Adipocyte (in vitro differentiated cells): ENCODE data around the gene LYPD4.

Experiments used
- DNase-seq: peaks from one replicate; pipeline ENCODE4 v3.0.0-alpha.2; 2015; ENCODE audit warnings: low read depth
- H3K27me3 ChIP-seq: replicated peaks from 2 replicates; pipeline ENCODE4 v1.7.0; 2013; ENCODE audit warnings: mild to moderate bottlenecking, low read length, moderate library complexity; ENCODE audit not compliant: control insufficient read depth, insufficient read depth
- H3K36me3 ChIP-seq: 2 replicates; pipeline ENCODE4 v1.7.0; 2013; ENCODE audit warnings: low read length, mild to moderate bottlenecking, moderate library complexity; ENCODE audit not compliant: control insufficient read depth, insufficient read depth, severe bottlenecking
- H3K4me1 ChIP-seq: 2 replicates; pipeline ENCODE4 v1.7.0; 2013; ENCODE audit warnings: mild to moderate bottlenecking, low read length, moderate library complexity; ENCODE audit not compliant: control insufficient read depth, insufficient read depth
- H3K4me3 ChIP-seq: 2 replicates; pipeline ENCODE4 v1.7.0; 2013; ENCODE audit warnings: mild to moderate bottlenecking, low read length, moderate library complexity
- H3K9ac ChIP-seq: 2 replicates; pipeline ENCODE4 v1.7.0; 2013; ENCODE audit warnings: mild to moderate bottlenecking, low read length, moderate library complexity
- H3K9me3 ChIP-seq: 2 replicates; pipeline ENCODE4 v1.7.0; 2013; ENCODE audit warnings: mild to moderate bottlenecking, low read length, moderate library complexity; ENCODE audit not compliant: control insufficient read depth

The LYPD4 gene, protein sequence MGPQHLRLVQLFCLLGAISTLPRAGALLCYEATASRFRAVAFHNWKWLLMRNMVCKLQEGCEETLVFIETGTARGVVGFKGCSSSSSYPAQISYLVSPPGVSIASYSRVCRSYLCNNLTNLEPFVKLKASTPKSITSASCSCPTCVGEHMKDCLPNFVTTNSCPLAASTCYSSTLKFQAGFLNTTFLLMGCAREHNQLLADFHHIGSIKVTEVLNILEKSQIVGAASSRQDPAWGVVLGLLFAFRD

DNA sequence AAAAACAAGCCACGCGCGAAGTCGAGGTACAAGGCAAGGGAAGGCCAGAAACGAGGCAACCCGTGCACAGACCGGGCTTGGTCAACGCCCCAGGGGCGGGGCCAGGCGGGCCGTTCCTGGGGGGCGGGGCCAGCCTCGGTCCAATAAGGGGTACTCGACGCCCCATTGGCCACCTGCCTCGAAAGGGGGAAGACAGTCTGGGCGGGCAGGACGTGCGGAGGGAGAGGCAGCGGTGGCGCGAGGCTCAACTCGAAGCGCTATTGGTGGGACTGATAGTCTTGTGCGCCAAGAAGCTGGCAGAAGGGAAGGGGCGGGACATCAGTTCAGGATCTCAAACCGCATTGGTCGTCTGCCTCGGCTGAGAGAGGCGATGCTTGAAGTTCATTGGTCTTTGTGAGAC is at the start of gene LYPD4:
LYPD4 (minus strand) TSS at position 83 of the 400 bp plus-strand sequence. CDS start 5,398 bp downstream, outside the sequence.
- Histone ChIP-seq H3K4me3 (no peak within 1 kb of the TSS), H3K4me1 (no peaks in the 10 kb centered on the region), H3K9ac (no peak within 1 kb of the TSS), H3K27me3 (peaks cover 38% of the 10 kb centered on the region), H3K36me3 (no peaks in the 10 kb centered on the region), H3K9me3 (no peaks in the 10 kb centered on the region)
- DNase-seq, result no peak

DNA sequence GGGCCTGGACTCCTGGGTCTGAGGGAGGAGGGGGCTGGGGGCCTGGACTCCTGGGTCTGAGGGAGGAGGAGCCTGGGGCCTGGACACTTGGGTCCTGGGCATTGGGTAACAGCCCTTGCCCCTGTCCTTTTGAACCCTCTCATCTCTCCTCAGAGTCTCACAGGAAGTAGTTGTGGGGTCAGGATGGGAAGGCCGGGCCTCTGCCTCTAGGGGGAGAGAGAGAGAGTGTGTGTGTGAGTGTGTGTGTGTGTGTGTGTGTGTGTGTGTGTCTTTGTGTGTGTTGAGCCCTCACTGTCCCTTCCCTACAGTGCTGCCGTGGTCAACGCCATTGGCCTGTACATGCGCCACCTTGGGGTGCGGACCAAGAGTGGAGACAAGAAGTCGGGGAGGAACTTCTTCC is 49.4 kb upstream of the LYPD4 start:
- Histone ChIP-seq H3K9ac (no peak overlapping the region), H3K36me3 (peaks cover 53% of the 10 kb centered on the region), H3K27me3 (no peaks in the 10 kb centered on the region), H3K4me3 (no peak overlapping the region), H3K9me3 (no peaks in the 10 kb centered on the region), H3K4me1 (peaks cover 15% of the 10 kb centered on the region)
- no peak for DNase-seq

DNA sequence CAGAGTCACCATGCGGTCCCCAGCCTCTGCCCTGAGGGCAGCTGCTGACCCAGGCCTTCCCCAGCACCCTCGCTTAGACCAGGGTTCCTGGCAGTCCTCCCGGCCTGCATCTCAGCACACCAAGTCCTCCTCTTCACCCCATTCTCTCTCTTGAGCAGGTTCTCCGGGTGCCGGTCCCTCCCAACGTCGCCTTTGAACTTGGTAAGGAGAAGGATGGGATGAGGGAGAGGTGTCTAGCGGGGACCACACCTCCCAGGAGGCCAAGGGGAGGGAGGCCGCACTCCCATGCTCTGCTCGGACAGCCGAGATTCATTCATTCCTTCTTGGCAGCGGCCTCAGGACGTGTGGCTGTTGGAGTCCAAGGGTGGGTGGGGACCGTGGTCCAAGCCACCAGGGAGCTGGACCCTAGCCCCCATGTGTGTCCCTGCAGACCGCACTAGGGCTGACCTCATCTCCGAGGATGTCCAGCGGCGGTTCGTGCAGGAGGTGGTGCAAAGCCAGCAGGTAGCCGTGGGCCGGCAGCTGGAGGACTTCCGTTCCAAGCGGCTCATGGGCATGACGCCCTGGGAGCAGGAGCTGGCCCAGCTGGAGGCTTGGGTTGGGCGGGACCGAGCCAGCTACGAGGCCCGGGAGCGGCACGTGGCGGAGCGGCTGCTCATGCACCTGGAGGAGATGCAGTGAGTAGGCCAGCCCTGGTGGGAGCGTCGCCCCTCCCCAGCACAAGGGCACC is 47.9 kb upstream of the LYPD4 start:
- Histone ChIP-seq H3K4me3 (no peak overlapping the region), H3K9ac (no peak overlapping the region), H3K4me1 (no peaks in the 10 kb centered on the region), H3K36me3 (peaks cover 54% of the 10 kb centered on the region), H3K9me3 (no peaks in the 10 kb centered on the region), H3K27me3 (no peaks in the 10 kb centered on the region)
- no peak for DNase-seq

DNA sequence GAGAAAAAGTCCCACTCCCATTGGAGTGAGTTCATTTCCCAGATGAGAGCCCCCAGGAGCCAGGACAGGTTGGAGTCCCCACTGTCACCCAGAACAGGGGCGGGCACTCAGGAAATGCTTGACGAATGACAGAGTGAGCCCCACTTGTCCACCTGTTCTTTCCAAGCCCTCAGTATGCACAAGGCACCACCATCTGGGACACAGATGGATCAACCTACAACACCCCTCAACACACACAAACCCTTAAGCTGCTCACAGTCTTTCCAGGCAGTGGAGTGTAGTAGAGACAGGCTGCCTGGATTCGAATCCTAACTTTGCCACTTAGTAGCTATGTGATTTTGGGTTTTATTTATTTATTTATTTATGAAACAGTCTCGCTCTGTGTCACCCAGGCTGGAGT is 46.5 kb upstream of the LYPD4 start:
- Histone ChIP-seq H3K9ac (no peak overlapping the region), H3K9me3 (no peaks in the 10 kb centered on the region), H3K27me3 (no peaks in the 10 kb centered on the region), H3K4me3 (no peak overlapping the region), H3K4me1 (no peaks in the 10 kb centered on the region), H3K36me3 (peaks cover 48% of the 10 kb centered on the region)
- DNase-seq, result no peak

DNA sequence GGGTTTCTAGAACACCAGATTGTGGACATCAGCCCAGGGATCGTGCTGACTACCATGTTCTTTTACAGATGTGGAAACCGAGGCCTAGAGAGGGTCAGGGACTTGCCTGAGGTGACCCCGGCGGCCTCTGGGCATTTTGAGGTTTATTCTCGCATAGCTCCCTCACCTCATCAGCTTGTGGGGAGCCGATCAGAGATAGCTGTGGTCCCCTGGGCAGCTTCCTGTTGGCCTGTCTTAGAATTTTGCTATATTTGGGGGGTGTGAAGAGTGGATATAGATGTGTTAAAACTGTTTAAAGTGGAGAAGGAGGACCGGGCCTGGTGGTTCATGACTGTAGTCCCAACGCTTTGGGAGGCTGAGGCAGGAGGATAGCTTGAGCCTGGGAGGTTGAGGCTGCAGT is 45.4 kb upstream of the LYPD4 start:
- Histone ChIP-seq H3K4me1 (peaks cover 3% of the 10 kb centered on the region), H3K9ac (no peak overlapping the region), H3K27me3 (no peaks in the 10 kb centered on the region), H3K9me3 (no peaks in the 10 kb centered on the region), H3K36me3 (peaks cover 38% of the 10 kb centered on the region), H3K4me3 (no peak overlapping the region)
- no peak for DNase-seq

DNA sequence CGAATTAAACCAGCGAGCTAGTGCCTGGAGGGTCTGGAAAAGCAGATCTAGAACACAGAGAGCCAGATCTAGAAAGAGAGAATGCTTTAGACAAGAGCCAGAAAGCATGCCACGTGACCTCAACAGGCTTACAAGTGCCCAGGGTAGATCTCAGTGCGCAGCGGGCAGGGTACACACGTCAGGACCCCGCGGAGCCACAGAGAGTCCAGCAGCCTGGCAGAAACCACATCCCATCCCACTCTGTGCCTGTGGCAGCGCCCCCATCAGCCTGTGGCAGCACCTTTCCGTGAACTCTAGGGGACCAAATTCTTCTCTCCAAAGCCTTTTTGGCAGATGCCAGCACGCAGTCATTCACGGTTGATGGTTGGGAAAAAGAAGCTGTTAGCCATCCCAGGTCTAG is 44.4 kb upstream of the LYPD4 start:
- DNase-seq, result no peak
- no peaks in the 10 kb centered on the region for H3K27me3 ChIP-seq
- H3K9ac ChIP-seq, result no peak overlapping the region
- no peak overlapping the region for H3K4me3 ChIP-seq
- H3K36me3 ChIP-seq, result peaks cover 32% of the 10 kb centered on the region
- H3K4me1 ChIP-seq, result peaks cover 8% of the 10 kb centered on the region
- no peaks in the 10 kb centered on the region for H3K9me3 ChIP-seq

DNA sequence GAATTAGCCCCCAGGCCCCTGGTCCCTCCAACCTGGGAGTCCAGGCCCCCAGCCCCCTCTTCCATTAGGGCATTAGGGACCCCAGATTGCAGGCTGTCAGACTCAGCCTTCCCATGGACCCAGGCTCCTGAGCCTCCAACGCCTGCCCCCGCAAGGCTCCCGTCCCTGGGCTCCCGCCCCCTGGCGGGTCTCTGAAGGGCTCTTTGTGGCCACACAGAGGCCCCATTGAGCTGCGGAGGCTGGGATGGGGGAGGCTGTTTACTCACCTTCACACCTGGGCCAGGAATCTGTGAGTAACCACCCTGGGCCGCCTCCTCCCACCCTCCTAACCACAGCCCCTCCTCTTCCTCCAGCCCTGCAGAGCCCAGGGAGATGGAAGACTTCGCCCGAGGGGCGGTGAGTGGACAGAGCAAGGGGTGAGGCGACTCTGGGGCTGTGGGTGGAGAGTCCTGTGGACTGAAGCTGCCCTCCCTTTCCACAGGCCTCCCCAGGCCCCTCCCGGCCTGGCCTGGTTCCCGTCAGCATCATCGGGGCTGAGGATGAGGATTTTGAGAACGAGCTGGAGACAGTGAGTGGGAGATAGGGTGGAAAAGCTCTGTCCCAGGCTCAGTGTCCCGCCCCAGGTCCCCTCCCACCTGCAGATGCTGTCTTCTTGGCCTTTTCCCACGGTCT is 43.4 kb upstream of the LYPD4 start:
- no peak overlapping the region for H3K4me3 ChIP-seq
- H3K9me3 ChIP-seq, result no peaks in the 10 kb centered on the region
- peaks cover 13% of the 10 kb centered on the region for H3K4me1 ChIP-seq
- H3K27me3 ChIP-seq, result no peaks in the 10 kb centered on the region
- no peak for DNase-seq
- H3K9ac ChIP-seq, result no peak overlapping the region
- H3K36me3 ChIP-seq, result peaks cover 30% of the 10 kb centered on the region

DNA sequence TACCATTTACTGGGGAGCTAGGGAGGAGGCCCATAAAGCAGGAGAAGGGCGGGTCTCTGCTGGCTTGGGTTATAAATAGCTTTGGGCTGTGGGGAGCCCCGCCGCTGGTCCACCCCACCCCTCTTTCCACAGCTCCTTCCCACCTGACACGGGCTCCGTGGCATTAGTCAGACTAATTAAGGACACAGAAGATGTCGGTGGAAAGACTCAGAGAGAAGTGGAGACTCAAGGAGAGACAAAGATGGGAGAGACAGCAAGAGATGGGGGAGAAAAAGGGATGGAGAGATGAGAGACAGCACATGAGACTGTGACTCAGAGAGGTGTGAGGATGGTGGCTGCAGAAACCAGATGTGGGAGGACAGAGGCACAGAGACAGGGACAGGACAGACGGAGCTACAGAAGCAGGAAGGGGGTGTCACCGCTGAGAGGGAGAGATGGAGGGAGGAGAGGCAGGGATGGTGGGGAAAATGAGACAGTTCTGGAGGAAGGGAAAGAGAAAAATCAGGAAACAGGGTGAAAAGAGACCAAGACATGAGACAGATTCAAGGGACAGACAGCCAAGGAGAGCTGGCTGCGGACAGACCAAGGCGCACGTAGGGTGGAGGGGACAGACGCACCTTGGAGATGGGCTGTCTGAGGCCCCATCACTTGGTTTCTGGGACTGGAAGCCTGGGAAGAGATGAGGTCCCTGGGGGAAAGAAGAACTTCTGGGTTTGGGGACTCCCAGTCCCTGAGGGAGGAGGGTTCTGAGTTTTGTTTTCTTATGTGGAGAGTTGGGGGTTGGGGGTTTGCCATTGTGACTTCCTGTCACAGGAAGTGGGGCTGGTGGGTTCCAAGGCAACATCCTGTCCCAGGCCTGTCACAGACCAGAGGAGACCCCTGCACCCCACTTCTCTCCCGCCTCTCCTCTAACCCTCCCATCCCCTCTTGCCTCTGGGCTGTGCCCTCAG is 42.6 kb upstream of the LYPD4 start:
- peak overlapping the region; percentile 7 for H3K9ac ChIP-seq
- no peaks in the 10 kb centered on the region for H3K27me3 ChIP-seq
- peaks cover 17% of the 10 kb centered on the region for H3K4me1 ChIP-seq
- no peak overlapping the region for H3K4me3 ChIP-seq
- DNase-seq, result no peak
- peaks cover 21% of the 10 kb centered on the region for H3K36me3 ChIP-seq
- H3K9me3 ChIP-seq, result no peaks in the 10 kb centered on the region

DNA sequence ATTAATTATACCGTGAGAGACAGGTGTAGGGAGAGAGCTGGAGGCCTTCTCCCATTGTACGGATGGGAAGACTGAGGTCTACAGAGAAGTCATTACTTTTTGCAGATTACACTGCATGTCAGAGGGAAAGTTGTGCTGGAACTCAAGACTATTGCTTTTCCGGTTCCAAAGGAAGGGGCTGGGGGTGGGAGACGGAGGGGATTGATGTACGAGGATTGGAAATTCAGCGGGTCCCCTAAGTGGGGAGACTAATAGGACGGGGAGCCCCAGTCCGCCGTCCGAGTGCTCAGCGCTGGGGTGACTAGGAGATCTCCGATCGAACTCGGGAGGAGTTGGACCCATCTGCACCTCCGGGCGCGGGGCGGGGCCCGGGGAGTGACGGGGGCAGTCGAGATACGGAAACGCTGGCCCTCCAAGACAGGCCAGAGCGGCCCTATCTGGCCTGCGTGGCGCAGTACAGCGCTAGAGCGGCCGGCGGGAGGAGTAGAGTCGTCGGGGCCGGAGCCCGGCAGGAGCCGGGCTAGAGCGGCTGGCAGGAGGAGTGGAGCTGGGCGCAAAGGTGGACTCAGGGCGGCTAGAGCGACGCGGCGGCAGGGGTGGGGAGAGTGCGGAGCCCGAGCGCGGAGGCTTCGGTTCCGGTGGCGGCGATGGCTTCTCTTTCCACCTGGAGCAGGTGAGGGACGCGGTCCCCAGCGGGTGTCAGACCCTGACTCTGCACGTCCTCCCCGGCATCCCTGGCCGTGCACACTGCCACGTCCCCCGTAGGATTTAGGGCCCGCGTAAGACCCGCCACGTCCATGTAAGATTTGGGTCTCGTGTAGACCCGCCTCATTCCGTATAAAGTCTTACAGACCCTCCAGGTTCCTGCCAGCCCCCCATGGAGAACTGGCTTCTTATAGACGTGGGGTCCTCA is 39.6 kb upstream of the LYPD4 start:
- Histone ChIP-seq H3K9me3 (no peaks in the 10 kb centered on the region), H3K9ac (peak overlapping the region; percentile 96), H3K4me3 (peak overlapping the region; percentile 99), H3K36me3 (peaks cover 3% of the 10 kb centered on the region), H3K27me3 (no peaks in the 10 kb centered on the region), H3K4me1 (peaks cover 17% of the 10 kb centered on the region)
- DNase-seq, result peak; percentile 98

DNA sequence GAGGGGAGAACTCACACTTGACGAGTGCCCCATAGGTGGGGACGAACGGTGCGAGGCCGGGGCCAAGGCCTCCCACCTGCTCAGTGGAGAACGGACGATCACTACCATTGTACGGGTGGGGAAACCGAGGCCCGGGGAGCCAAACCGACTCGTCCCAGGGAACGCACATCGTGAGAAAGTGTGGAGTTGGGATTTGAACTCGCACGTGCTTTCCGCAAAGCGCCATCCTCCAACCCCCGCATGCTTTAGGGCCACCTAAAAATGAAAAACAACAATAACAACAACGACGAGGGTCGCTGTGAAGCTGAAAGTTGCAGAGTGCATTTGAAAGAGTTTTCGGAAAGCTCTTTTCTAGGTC is 39.0 kb upstream of the LYPD4 start:
- peak overlapping the region; percentile 99 for H3K4me3 ChIP-seq
- H3K9ac ChIP-seq, result peak overlapping the region; percentile 96
- no peaks in the 10 kb centered on the region for H3K36me3 ChIP-seq
- peak; percentile 18 for DNase-seq
- H3K27me3 ChIP-seq, result no peaks in the 10 kb centered on the region
- peaks cover 17% of the 10 kb centered on the region for H3K4me1 ChIP-seq
- H3K9me3 ChIP-seq, result no peaks in the 10 kb centered on the region
